ENCODE results near the gene STK32A. TPM values are rescaled to one million over a fixed set of nuclear protein-coding genes. Genes with fewer than 3 reads are reported as not detected.

Gene STK32A
- total RNA-seq, 1 experiment from 2014 or later: 1.3 TPM

GRCh38 chr5:147432323-147432722 lies 197.5 kb downstream of the STK32A start:
- no peak overlapping the region for H2BK15ac ChIP-seq (ENCODE audit: low read depth, low read length)
- Mint-ChIP-seq H3K4me1 (peaks cover 63 to 75% of the 10 kb centered on the region in 2 experiments), H3K36me3 (ENCODE audit: insufficient read depth in 1 of 3, low read depth in 3 of 3) (peaks cover 14 to 63% (median 40%) of the 10 kb centered on the region in 3 experiments; a peak in 6 of 7 replicates), H3K27ac (peak overlapping the region; percentile 34 to 67 (median 59); a peak in 6 of 7 replicates), H3K27me3 (ENCODE audit: low read depth) (no peaks in the 10 kb centered on the region), H3K4me3 (no peak overlapping the region), H3K9me3 (no peaks in the 10 kb centered on the region)
- H3K9ac ChIP-seq (ENCODE audit: extremely low read depth, insufficient read length, low read length): no peak overlapping the region
- no peak overlapping the region for H3K14ac ChIP-seq (ENCODE audit: insufficient read depth, low read length)
- no peak overlapping the region for H2AFZ ChIP-seq (ENCODE audit: low read length)
- no peak overlapping the region for H3K23ac ChIP-seq (ENCODE audit: insufficient read length, low read depth, low read length)
- H2BK12ac ChIP-seq (ENCODE audit: insufficient read length, low read depth, low read length): no peak overlapping the region
- no peak overlapping the region for H3K4ac ChIP-seq (ENCODE audit: low read depth, low read length)
- TF ChIP-seq CTCF (conservative IDR thresholded peaks at IDR 0.05): no peak
- no peak overlapping the region for H3T11ph ChIP-seq (ENCODE audit: low read length)
- H3K27ac ChIP-seq (ENCODE audit: insufficient read length, low read depth, low read length): no peak overlapping the region
- H3K79me2 ChIP-seq (ENCODE audit: insufficient read depth, low read length): peaks cover 60% of the 10 kb centered on the region
- peaks cover 10% of the 10 kb centered on the region; the same call in 1 of the 2 replicates for H3K4me1 ChIP-seq (ENCODE audit: insufficient read depth, low read length)
- no peaks in the 10 kb centered on the region for H3K23me2 ChIP-seq (ENCODE audit: insufficient read length, low read depth, low read length, poor library complexity, severe bottlenecking)
- no peak overlapping the region for H2AK5ac ChIP-seq (ENCODE audit: insufficient read length, low read length)
- no peak overlapping the region for H2BK20ac ChIP-seq (ENCODE audit: low read depth, low read length, poor library complexity, severe bottlenecking)
- H2BK120ac ChIP-seq (ENCODE audit: low read depth, low read length, poor library complexity, severe bottlenecking): no peak overlapping the region
- no peaks in the 10 kb centered on the region for H3K9me3 ChIP-seq (ENCODE audit: control insufficient read depth, low read depth, low read length)
- no peak overlapping the region for H3K18ac ChIP-seq (ENCODE audit: insufficient read length, low read depth, low read length)
- no peaks in the 10 kb centered on the region for H4K20me1 ChIP-seq (ENCODE audit: control insufficient read depth, insufficient read depth, insufficient read length)
- no CpG with 5 or more reads among the region's 4 CpGs for WGBS (ENCODE audit: extremely low coverage, insufficient read length, low lambda C conversion rate)
- DNase-seq: no peak
- H3K79me1 ChIP-seq (ENCODE audit: insufficient read depth, low read depth, low read length, poor library complexity, severe bottlenecking): peaks cover 9% of the 10 kb centered on the region
- no peak overlapping the region for H2BK5ac ChIP-seq (ENCODE audit: insufficient read length, low read length)
- no peaks in the 10 kb centered on the region for H3K27me3 ChIP-seq (ENCODE audit: insufficient read depth, low read length)
- H4K5ac ChIP-seq (ENCODE audit: insufficient read length, low read depth, low read length): no peak overlapping the region
- H3K4me2 ChIP-seq (ENCODE audit: insufficient read depth, insufficient read length, low read length): no peak overlapping the region
- no peak overlapping the region for H3K56ac ChIP-seq (ENCODE audit: insufficient read length, low read depth, low read length)
- H4K91ac ChIP-seq (ENCODE audit: insufficient read length, low read depth, low read length): no peak overlapping the region
- H4K8ac ChIP-seq (replicated peaks; ENCODE audit: insufficient read length, low read depth, low read length): no peak overlapping the region

All from H9 (cell line).